IMR-90 (cell line): ENCODE measurements around the gene ARL14. TPM values are rescaled to one million over a fixed set of nuclear protein-coding genes. Genes with fewer than 3 reads are reported as not detected.

ENCODE experiments used
- ATAC-seq: fragments of 200-7000 bp; cut with Tn5 transposase; 2 replicates; pipeline ENCODE4 v1.9.1; 2020; ENCODE audit warnings: low read depth, mild to moderate bottlenecking, moderate library complexity
- BruUV-seq: library from RNA; stranded (reverse); fragments of 400-500 nt; replicated peaks from 2 replicates; lab custom pipeline; 2021; lab: Mats Ljungman, UMichigan
- CTCF ChIA-PET: fragments of 300-600 bp; formaldehyde crosslinking; extraction: SDS; loops from one replicate; lab custom pipeline; 2021; ENCODE audit warnings: antibody characterized with exemption; lab: Yijun Ruan, JAX
- POLR2A ChIA-PET: fragments of 300-600 bp; sonication (Branson Sonifier 250); formaldehyde crosslinking; loops from one replicate; lab custom pipeline; 2022; ENCODE audit warnings: antibody characterized with exemption; ENCODE audit not compliant: unreplicated experiment; lab: Charles Lee
- DNase-seq: peaks from one replicate; pipeline ENCODE4 v3.0.0; 2013
- H2AFZ ChIP-seq: replicated peaks from 2 replicates; pipeline ENCODE3; 2013; ENCODE audit warnings: low read length, mild to moderate bottlenecking; ENCODE audit not compliant: poor library complexity
- H2AK5ac ChIP-seq: 2 replicates; pipeline ENCODE4 v1.6.1; 2013; ENCODE audit warnings: low read depth, low read length, inconsistent platforms
- H2AK9ac ChIP-seq: replicated peaks from 2 replicates; pipeline ENCODE3; 2013; ENCODE audit warnings: mild to moderate bottlenecking, low read depth, low read length, moderate library complexity; ENCODE audit not compliant: poor library complexity
- H2BK120ac ChIP-seq: 2 replicates; pipeline ENCODE4 v1.6.1; 2013; ENCODE audit warnings: low read depth, low read length, inconsistent platforms
- H2BK15ac ChIP-seq: 3 replicates; pipeline ENCODE4 v1.6.1; 2013; ENCODE audit warnings: low read depth, low read length, inconsistent platforms
- H2BK20ac ChIP-seq: 2 replicates; pipeline ENCODE4 v1.6.1; 2013; ENCODE audit warnings: low read depth, mild to moderate bottlenecking, inconsistent platforms, low read length, moderate library complexity
- H2BK5ac ChIP-seq: 2 replicates; pipeline ENCODE4 v1.6.1; 2013; ENCODE audit warnings: mild to moderate bottlenecking, low read depth, low read length, inconsistent platforms; ENCODE audit not compliant: poor library complexity, severe bottlenecking
- H3K14ac ChIP-seq: replicated peaks from 2 replicates; pipeline ENCODE4 v1.6.1; 2013; ENCODE audit warnings: low read depth, low read length, inconsistent platforms
- H3K18ac ChIP-seq: 2 replicates; pipeline ENCODE4 v1.6.1; 2013; ENCODE audit warnings: low read depth, low read length, control low read depth
- H3K23ac ChIP-seq: 2 replicates; pipeline ENCODE4 v1.6.1; 2013; ENCODE audit warnings: low read depth, low read length, inconsistent platforms
- H3K27ac ChIP-seq: 2 replicates; pipeline ENCODE4 v1.5.1; 2013; ENCODE audit warnings: mild to moderate bottlenecking, control low read depth, low read length; ENCODE audit not compliant: insufficient read depth
- H3K27me3 ChIP-seq: 2 replicates; pipeline ENCODE4 v1.6.1; 2013; ENCODE audit warnings: low read length; ENCODE audit not compliant: control insufficient read depth, insufficient read depth
- H3K36me3 ChIP-seq: 2 replicates; pipeline ENCODE4 v1.6.1; 2013; ENCODE audit warnings: low read length, mixed read lengths; ENCODE audit not compliant: control insufficient read depth, insufficient read depth
- H3K4ac ChIP-seq: 2 replicates; pipeline ENCODE4 v1.6.1; 2013; ENCODE audit warnings: low read depth, low read length, inconsistent platforms
- H3K4me1 ChIP-seq: 2 replicates; pipeline ENCODE4 v1.6.1; 2013; ENCODE audit warnings: low read length, mixed read lengths; ENCODE audit not compliant: control insufficient read depth, insufficient read depth
- H3K4me2 ChIP-seq: 2 replicates; pipeline ENCODE4 v1.6.1; 2013; ENCODE audit warnings: low read depth, mild to moderate bottlenecking, control low read depth, low read length, moderate library complexity
- H3K4me3 ChIP-seq: 2 replicates; pipeline ENCODE4 v1.5.1; 2013; ENCODE audit warnings: low read depth, mild to moderate bottlenecking, control low read depth, low read length, moderate library complexity; ENCODE audit not compliant: insufficient read depth
- H3K56ac ChIP-seq: 2 replicates; pipeline ENCODE4 v1.6.1; 2013; ENCODE audit warnings: low read length, inconsistent platforms; ENCODE audit not compliant: insufficient read depth; ENCODE audit errors: extremely low read depth
- H3K79me1 ChIP-seq, 2 experiments: 2 replicates each; pipeline ENCODE4 v1.6.1; 2013; ENCODE audit warnings: low read length in 2 of 2, inconsistent platforms in 1 of 2, low read depth in 1 of 2
- H3K9ac ChIP-seq: 2 replicates; pipeline ENCODE4 v1.6.1; 2013; ENCODE audit warnings: low read depth, low read length, control low read depth
- H3K9me1 ChIP-seq: 2 replicates; pipeline ENCODE4 v1.6.1; 2013; ENCODE audit warnings: low read length, inconsistent platforms; ENCODE audit not compliant: insufficient read depth
- H3K9me3 ChIP-seq: 2 replicates; pipeline ENCODE4 v1.6.1; 2013; ENCODE audit warnings: low read length; ENCODE audit not compliant: control insufficient read depth, insufficient read depth
- H4K20me1 ChIP-seq: 2 replicates; pipeline ENCODE4 v1.6.1; 2013; ENCODE audit warnings: low read length, inconsistent platforms; ENCODE audit not compliant: insufficient read depth
- H4K5ac ChIP-seq: 2 replicates; pipeline ENCODE4 v1.6.1; 2013; ENCODE audit warnings: mild to moderate bottlenecking, low read depth, low read length, control low read depth
- H4K8ac ChIP-seq, 2 experiments: 2 replicates each; pipeline ENCODE4 v1.6.1; 2013; ENCODE audit warnings: low read depth in 2 of 2, low read length in 2 of 2, control low read depth in 1 of 2, inconsistent platforms in 1 of 2
- H4K91ac ChIP-seq: 2 replicates; pipeline ENCODE4 v1.6.1; 2013; ENCODE audit warnings: low read depth, low read length, inconsistent platforms; ENCODE audit not compliant: insufficient read depth
- CHD1 ChIP-seq: IDR thresholded peaks from 2 replicates; pipeline ENCODE4 v1.6.1; 2012; ENCODE audit warnings: low read depth, low read length, improper control_type of control experiment
- FOS ChIP-seq: fragments of 150-350 bp; IDR thresholded peaks from 2 replicates; pipeline ENCODE4 v1.6.1; 2016; ENCODE audit warnings: low read depth, low read length
- RCOR1 ChIP-seq: IDR thresholded peaks from 2 replicates; pipeline ENCODE4 v1.6.1; 2012; ENCODE audit warnings: mild to moderate bottlenecking, low read length, improper control_type of control experiment; ENCODE audit not compliant: insufficient replicate concordance
- WGBS, 2 experiments: methylation state at CpG; one replicate each; pipeline versions ENCODE4 v1.1.5 to v1.1.7; 2013; ENCODE audit warnings: missing lambda C conversion rate in 2 of 2; ENCODE audit not compliant: insufficient read length in 1 of 2; ENCODE audit errors: extremely low coverage in 2 of 2; 5-methylcytosine and 5-hydroxymethylcytosine counted together
- dilution Hi-C: fragments of 300-500 bp; cut with HindIII; formaldehyde crosslinking; loops from one replicate; pipeline ENCODE4 v1.14.3; 2018; ENCODE audit warnings: low sequenced_read_pairs; ENCODE audit not compliant: unreplicated experiment
- in situ Hi-C: fragments of 300-500 bp; cut with MboI; formaldehyde crosslinking; loops from 3 replicates; pipeline ENCODE4 v1.14.3; 2019; ENCODE audit warnings: low sequenced_read_pairs, inconsistent platforms, mixed read lengths
- intact Hi-C: fragments of 100-400 bp; cut with micrococcal nuclease; formaldehyde crosslinking; loops from 2 replicates; pipeline ENCODE4 v1.10.0; 2022
- polyA plus RNA-seq, 3 experiments: library from polyadenylated mRNA; depleted of rRNA; stranded (reverse); fragments of >200 nt; gene quantifications; 2 replicates each; pipeline ENCODE4 v1.2.3, GENCODE V29; 2012; ENCODE audit warnings: low replicate concordance in 1 of 3
- total RNA-seq: library from RNA; depleted of rRNA; stranded (reverse); fragments of >200 nt; gene quantifications from 2 replicates; pipeline ENCODE4 v1.2.3, GENCODE V29; 2012

The ARL14 gene
- total and polyA plus RNA-seq, 2 of the 4 experiments (the other 2 are of a cell fraction): 0.15 to 0.18 TPM

GRCh38 chr3:160684368-160684740 lies 7.4 kb downstream of the ARL14 start:
- POLR2A ChIA-PET: no interaction called here
- Histone ChIP-seq H3K4me3 (no peak overlapping the region), H3K4me1 (no peaks in the 10 kb centered on the region), H2BK15ac (no peak overlapping the region), H2BK20ac (no peak overlapping the region), H2AK9ac (no peak overlapping the region), H3K36me3 (no peaks in the 10 kb centered on the region), H2BK5ac (no peak overlapping the region), H3K27ac (no peak overlapping the region), H2AK5ac (no peak overlapping the region), H2AFZ (no peak overlapping the region), H4K8ac (no peak overlapping the region), H2BK120ac (no peak overlapping the region), H3K79me1 (no peaks in the 10 kb centered on the region), H4K5ac (no peak overlapping the region), H3K14ac (no peak overlapping the region), H3K18ac (no peak overlapping the region), H3K56ac (no peak overlapping the region), H3K4me2 (no peak overlapping the region), H3K27me3 (no peaks in the 10 kb centered on the region), H4K91ac (no peak overlapping the region), H3K9me3 (no peaks in the 10 kb centered on the region), H3K9ac (no peak overlapping the region), H3K9me1 (no peaks in the 10 kb centered on the region), H3K4ac (no peak overlapping the region), H4K20me1 (no peaks in the 10 kb centered on the region), H3K23ac (no peak overlapping the region)
- DNase-seq: no peak
- CTCF ChIA-PET: no interaction called here
- ATAC-seq: no peak
- no CpG with 5 or more reads among the region's 2 CpGs for WGBS, 2 experiments
- no TSS peak for BruUV-seq
- in situ Hi-C loops: no loop called here
- intact Hi-C loops: no loop called here
- dilution Hi-C loops: no loop called here
- no peak for TF ChIP-seq CHD1
- no peak for TF ChIP-seq FOS
- TF ChIP-seq RCOR1: no peak
